Measurements from ENCODE around the gene RMND1. TPM values are rescaled to one million over a fixed set of nuclear protein-coding genes. Genes with fewer than 3 reads are reported as not detected.

Gene RMND1
- total and polyA plus RNA-seq, 9 of the 15 experiments (the other 6 are each of a cell fraction or from before 2014, with no cell fraction given) = 26.9 to 47.8 (median 36.2) TPM

GRCh38 chr6:151390851-151391470 lies 61.0 kb downstream of the RMND1 start (continued):
- TF ChIP-seq, protein P1, sequence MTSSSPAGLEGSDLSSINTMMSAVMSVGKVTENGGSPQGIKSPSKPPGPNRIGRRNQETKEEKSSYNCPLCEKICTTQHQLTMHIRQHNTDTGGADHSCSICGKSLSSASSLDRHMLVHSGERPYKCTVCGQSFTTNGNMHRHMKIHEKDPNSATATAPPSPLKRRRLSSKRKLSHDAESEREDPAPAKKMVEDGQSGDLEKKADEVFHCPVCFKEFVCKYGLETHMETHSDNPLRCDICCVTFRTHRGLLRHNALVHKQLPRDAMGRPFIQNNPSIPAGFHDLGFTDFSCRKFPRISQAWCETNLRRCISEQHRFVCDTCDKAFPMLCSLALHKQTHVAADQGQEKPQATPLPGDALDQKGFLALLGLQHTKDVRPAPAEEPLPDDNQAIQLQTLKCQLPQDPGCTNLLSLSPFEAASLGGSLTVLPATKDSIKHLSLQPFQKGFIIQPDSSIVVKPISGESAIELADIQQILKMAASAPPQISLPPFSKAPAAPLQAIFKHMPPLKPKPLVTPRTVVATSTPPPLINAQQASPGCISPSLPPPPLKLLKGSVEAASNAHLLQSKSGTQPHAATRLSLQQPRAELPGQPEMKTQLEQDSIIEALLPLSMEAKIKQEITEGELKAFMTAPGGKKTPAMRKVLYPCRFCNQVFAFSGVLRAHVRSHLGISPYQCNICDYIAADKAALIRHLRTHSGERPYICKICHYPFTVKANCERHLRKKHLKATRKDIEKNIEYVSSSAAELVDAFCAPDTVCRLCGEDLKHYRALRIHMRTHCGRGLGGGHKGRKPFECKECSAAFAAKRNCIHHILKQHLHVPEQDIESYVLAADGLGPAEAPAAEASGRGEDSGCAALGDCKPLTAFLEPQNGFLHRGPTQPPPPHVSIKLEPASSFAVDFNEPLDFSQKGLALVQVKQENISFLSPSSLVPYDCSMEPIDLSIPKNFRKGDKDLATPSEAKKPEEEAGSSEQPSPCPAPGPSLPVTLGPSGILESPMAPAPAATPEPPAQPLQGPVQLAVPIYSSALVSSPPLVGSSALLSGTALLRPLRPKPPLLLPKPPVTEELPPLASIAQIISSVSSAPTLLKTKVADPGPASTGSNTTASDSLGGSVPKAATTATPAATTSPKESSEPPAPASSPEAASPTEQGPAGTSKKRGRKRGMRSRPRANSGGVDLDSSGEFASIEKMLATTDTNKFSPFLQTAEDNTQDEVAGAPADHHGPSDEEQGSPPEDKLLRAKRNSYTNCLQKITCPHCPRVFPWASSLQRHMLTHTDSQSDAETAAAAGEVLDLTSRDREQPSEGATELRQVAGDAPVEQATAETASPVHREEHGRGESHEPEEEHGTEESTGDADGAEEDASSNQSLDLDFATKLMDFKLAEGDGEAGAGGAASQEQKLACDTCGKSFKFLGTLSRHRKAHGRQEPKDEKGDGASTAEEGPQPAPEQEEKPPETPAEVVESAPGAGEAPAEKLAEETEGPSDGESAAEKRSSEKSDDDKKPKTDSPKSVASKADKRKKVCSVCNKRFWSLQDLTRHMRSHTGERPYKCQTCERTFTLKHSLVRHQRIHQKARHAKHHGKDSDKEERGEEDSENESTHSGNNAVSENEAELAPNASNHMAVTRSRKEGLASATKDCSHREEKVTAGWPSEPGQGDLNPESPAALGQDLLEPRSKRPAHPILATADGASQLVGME (CRISPR knock-in tag; IDR thresholded peaks at IDR 0.05) = peak; percentile 77; the same call in 1 of the 2 replicates
- TF ChIP-seq ZBTB5 (IDR thresholded peaks at IDR 0.05) (no peak), RFX1 (IDR thresholded peaks at IDR 0.05) (no peak), BRF2 (IDR thresholded peaks at IDR 0.05; ENCODE audit: borderline replicate concordance, insufficient read depth, insufficient read length) (no peak), ATF3 (IDR thresholded peaks at IDR 0.05) (no peak), ATF3 (CRISPR knock-in tag; conservative IDR thresholded peaks at IDR 0.05) (no peak), AFF4 (CRISPR knock-in tag; IDR thresholded peaks at IDR 0.05) (peak; percentile 83; the same call in 1 of the 2 replicates), EP400 (IDR thresholded peaks at IDR 0.05) (peak; percentile 34; the same call in 1 of the 2 replicates), KLF1 (tag; IDR thresholded peaks at IDR 0.05) (no peak), ARID2 (IDR thresholded peaks at IDR 0.05) (no peak), DPF2 (IDR thresholded peaks at IDR 0.05) (no peak), RFX7 (CRISPR knock-in tag; IDR thresholded peaks at IDR 0.05) (no peak)
- TF ChIP-seq, protein P2, sequence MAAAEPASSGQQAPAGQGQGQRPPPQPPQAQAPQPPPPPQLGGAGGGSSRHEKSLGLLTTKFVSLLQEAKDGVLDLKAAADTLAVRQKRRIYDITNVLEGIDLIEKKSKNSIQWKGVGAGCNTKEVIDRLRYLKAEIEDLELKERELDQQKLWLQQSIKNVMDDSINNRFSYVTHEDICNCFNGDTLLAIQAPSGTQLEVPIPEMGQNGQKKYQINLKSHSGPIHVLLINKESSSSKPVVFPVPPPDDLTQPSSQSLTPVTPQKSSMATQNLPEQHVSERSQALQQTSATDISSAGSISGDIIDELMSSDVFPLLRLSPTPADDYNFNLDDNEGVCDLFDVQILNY (CRISPR knock-in tag; IDR thresholded peaks at IDR 0.05) = no peak

Data from K562 (cell line).